Measurements from ENCODE around the gene FBXO28.

- TF ChIP-seq POLR2A (IDR thresholded peaks at IDR 0.05) = no peak
- no peak for TF ChIP-seq CTCF (IDR thresholded peaks at IDR 0.05)
- TF ChIP-seq POLR2AphosphoS5 (IDR thresholded peaks at IDR 0.05) = no peak
These were observed 27.8 kb downstream of the FBXO28 start for GRCh38 chr1:224141693-224142092.

Data from breast epithelium (tissue), 3 donors.